IMR-90 (cell line): ENCODE data around the gene PIEZO2. TPM values are rescaled to one million over a fixed set of nuclear protein-coding genes. Genes with fewer than 3 reads are reported as not detected.

ENCODE experiments used
- ATAC-seq: fragments of 200-7000 bp; cut with Tn5 transposase; 2 replicates; pipeline ENCODE4 v1.9.1; 2020; ENCODE audit warnings: low read depth, mild to moderate bottlenecking, moderate library complexity
- BruUV-seq: library from RNA; stranded (reverse); fragments of 400-500 nt; replicated peaks from 2 replicates; lab custom pipeline; 2021; lab: Mats Ljungman, UMichigan
- CTCF ChIA-PET: fragments of 300-600 bp; formaldehyde crosslinking; extraction: SDS; loops from one replicate; lab custom pipeline; 2021; ENCODE audit warnings: antibody characterized with exemption; lab: Yijun Ruan, JAX
- POLR2A ChIA-PET: fragments of 300-600 bp; sonication (Branson Sonifier 250); formaldehyde crosslinking; loops from one replicate; lab custom pipeline; 2022; ENCODE audit warnings: antibody characterized with exemption; ENCODE audit not compliant: unreplicated experiment; lab: Charles Lee
- DNase-seq: peaks from one replicate; pipeline ENCODE4 v3.0.0; 2013
- H2AFZ ChIP-seq: replicated peaks from 2 replicates; pipeline ENCODE3; 2013; ENCODE audit warnings: low read length, mild to moderate bottlenecking; ENCODE audit not compliant: poor library complexity
- H2AK5ac ChIP-seq: 2 replicates; pipeline ENCODE4 v1.6.1; 2013; ENCODE audit warnings: low read depth, low read length, inconsistent platforms
- H2AK9ac ChIP-seq: replicated peaks from 2 replicates; pipeline ENCODE3; 2013; ENCODE audit warnings: mild to moderate bottlenecking, low read depth, low read length, moderate library complexity; ENCODE audit not compliant: poor library complexity
- H2BK120ac ChIP-seq: 2 replicates; pipeline ENCODE4 v1.6.1; 2013; ENCODE audit warnings: low read depth, low read length, inconsistent platforms
- H2BK15ac ChIP-seq: 3 replicates; pipeline ENCODE4 v1.6.1; 2013; ENCODE audit warnings: low read depth, low read length, inconsistent platforms
- H2BK20ac ChIP-seq: 2 replicates; pipeline ENCODE4 v1.6.1; 2013; ENCODE audit warnings: low read depth, mild to moderate bottlenecking, inconsistent platforms, low read length, moderate library complexity
- H2BK5ac ChIP-seq: 2 replicates; pipeline ENCODE4 v1.6.1; 2013; ENCODE audit warnings: mild to moderate bottlenecking, low read depth, low read length, inconsistent platforms; ENCODE audit not compliant: poor library complexity, severe bottlenecking
- H3K14ac ChIP-seq: replicated peaks from 2 replicates; pipeline ENCODE4 v1.6.1; 2013; ENCODE audit warnings: low read depth, low read length, inconsistent platforms
- H3K18ac ChIP-seq: 2 replicates; pipeline ENCODE4 v1.6.1; 2013; ENCODE audit warnings: low read depth, low read length, control low read depth
- H3K23ac ChIP-seq: 2 replicates; pipeline ENCODE4 v1.6.1; 2013; ENCODE audit warnings: low read depth, low read length, inconsistent platforms
- H3K27ac ChIP-seq: 2 replicates; pipeline ENCODE4 v1.5.1; 2013; ENCODE audit warnings: mild to moderate bottlenecking, control low read depth, low read length; ENCODE audit not compliant: insufficient read depth
- H3K27me3 ChIP-seq: 2 replicates; pipeline ENCODE4 v1.6.1; 2013; ENCODE audit warnings: low read length; ENCODE audit not compliant: control insufficient read depth, insufficient read depth
- H3K36me3 ChIP-seq: 2 replicates; pipeline ENCODE4 v1.6.1; 2013; ENCODE audit warnings: low read length, mixed read lengths; ENCODE audit not compliant: control insufficient read depth, insufficient read depth
- H3K4ac ChIP-seq: 2 replicates; pipeline ENCODE4 v1.6.1; 2013; ENCODE audit warnings: low read depth, low read length, inconsistent platforms
- H3K4me1 ChIP-seq: 2 replicates; pipeline ENCODE4 v1.6.1; 2013; ENCODE audit warnings: low read length, mixed read lengths; ENCODE audit not compliant: control insufficient read depth, insufficient read depth
- H3K4me2 ChIP-seq: 2 replicates; pipeline ENCODE4 v1.6.1; 2013; ENCODE audit warnings: low read depth, mild to moderate bottlenecking, control low read depth, low read length, moderate library complexity
- H3K4me3 ChIP-seq: 2 replicates; pipeline ENCODE4 v1.5.1; 2013; ENCODE audit warnings: low read depth, mild to moderate bottlenecking, control low read depth, low read length, moderate library complexity; ENCODE audit not compliant: insufficient read depth
- H3K56ac ChIP-seq: 2 replicates; pipeline ENCODE4 v1.6.1; 2013; ENCODE audit warnings: low read length, inconsistent platforms; ENCODE audit not compliant: insufficient read depth; ENCODE audit errors: extremely low read depth
- H3K79me1 ChIP-seq, 2 experiments: 2 replicates each; pipeline ENCODE4 v1.6.1; 2013; ENCODE audit warnings: low read length in 2 of 2, inconsistent platforms in 1 of 2, low read depth in 1 of 2
- H3K9ac ChIP-seq: 2 replicates; pipeline ENCODE4 v1.6.1; 2013; ENCODE audit warnings: low read depth, low read length, control low read depth
- H3K9me1 ChIP-seq: 2 replicates; pipeline ENCODE4 v1.6.1; 2013; ENCODE audit warnings: low read length, inconsistent platforms; ENCODE audit not compliant: insufficient read depth
- H3K9me3 ChIP-seq: 2 replicates; pipeline ENCODE4 v1.6.1; 2013; ENCODE audit warnings: low read length; ENCODE audit not compliant: control insufficient read depth, insufficient read depth
- H4K20me1 ChIP-seq: 2 replicates; pipeline ENCODE4 v1.6.1; 2013; ENCODE audit warnings: low read length, inconsistent platforms; ENCODE audit not compliant: insufficient read depth
- H4K5ac ChIP-seq: 2 replicates; pipeline ENCODE4 v1.6.1; 2013; ENCODE audit warnings: mild to moderate bottlenecking, low read depth, low read length, control low read depth
- H4K8ac ChIP-seq, 2 experiments: 2 replicates each; pipeline ENCODE4 v1.6.1; 2013; ENCODE audit warnings: low read depth in 2 of 2, low read length in 2 of 2, control low read depth in 1 of 2, inconsistent platforms in 1 of 2
- H4K91ac ChIP-seq: 2 replicates; pipeline ENCODE4 v1.6.1; 2013; ENCODE audit warnings: low read depth, low read length, inconsistent platforms; ENCODE audit not compliant: insufficient read depth
- ELK1 ChIP-seq: fragments of 150-350 bp; IDR thresholded peaks from 2 replicates; pipeline ENCODE4 v1.6.1; 2016; ENCODE audit warnings: low read depth, mild to moderate bottlenecking, low read length, moderate library complexity, borderline replicate concordance
- RCOR1 ChIP-seq: IDR thresholded peaks from 2 replicates; pipeline ENCODE4 v1.6.1; 2012; ENCODE audit warnings: mild to moderate bottlenecking, low read length, improper control_type of control experiment; ENCODE audit not compliant: insufficient replicate concordance
- dilution Hi-C: fragments of 300-500 bp; cut with HindIII; formaldehyde crosslinking; loops from one replicate; pipeline ENCODE4 v1.14.3; 2018; ENCODE audit warnings: low sequenced_read_pairs; ENCODE audit not compliant: unreplicated experiment
- in situ Hi-C: fragments of 300-500 bp; cut with MboI; formaldehyde crosslinking; loops from 3 replicates; pipeline ENCODE4 v1.14.3; 2019; ENCODE audit warnings: low sequenced_read_pairs, inconsistent platforms, mixed read lengths
- intact Hi-C: fragments of 100-400 bp; cut with micrococcal nuclease; formaldehyde crosslinking; loops from 2 replicates; pipeline ENCODE4 v1.10.0; 2022
- polyA plus RNA-seq, 3 experiments: library from polyadenylated mRNA; depleted of rRNA; stranded (reverse); fragments of >200 nt; gene quantifications; 2 replicates each; pipeline ENCODE4 v1.2.3, GENCODE V29; 2012; ENCODE audit warnings: low replicate concordance in 1 of 3
- total RNA-seq: library from RNA; depleted of rRNA; stranded (reverse); fragments of >200 nt; gene quantifications from 2 replicates; pipeline ENCODE4 v1.2.3, GENCODE V29; 2012

The PIEZO2 gene
- total and polyA plus RNA-seq, 2 of the 4 experiments (the other 2 are of a cell fraction), result 2.4 to 4.1 TPM

- Histone ChIP-seq H3K14ac (no peak overlapping the region), H2BK120ac (no peak overlapping the region), H3K27me3 (no peaks in the 10 kb centered on the region), H2AK9ac (no peak overlapping the region), H3K4me3 (no peak overlapping the region), H3K4ac (no peak overlapping the region), H2AK5ac (no peak overlapping the region), H4K8ac (no peak overlapping the region), H2BK15ac (no peak overlapping the region), H2BK5ac (no peak overlapping the region), H4K20me1 (no peaks in the 10 kb centered on the region), H3K9me1 (0 out of 2 replicates have a peak, but pooled peaks cover 2% of the 10 kb centered on the region), H3K4me2 (no peak overlapping the region), H3K36me3 (0 out of 2 replicates have a peak, but pooled peaks cover 3% of the 10 kb centered on the region), H3K9me3 (no peaks in the 10 kb centered on the region), H3K23ac (no peak overlapping the region), H3K4me1 (no peaks in the 10 kb centered on the region), H3K56ac (no peak overlapping the region), H4K91ac (no peak overlapping the region), H3K79me1 (no peaks in the 10 kb centered on the region), H2BK20ac (no peak overlapping the region), H3K18ac (no peak overlapping the region), H3K9ac (no peak overlapping the region), H3K27ac (no peak overlapping the region), H2AFZ (no peak overlapping the region), H4K5ac (no peak overlapping the region)
- ChIA-PET POLR2A (no interaction called here), CTCF (no interaction called here)
- DNase-seq (no peak), ATAC-seq (no peak)
- no TSS peak for BruUV-seq
- no peak for TF ChIP-seq RCOR1
- TF ChIP-seq ELK1, result no peak
- in situ Hi-C loops, result no loop called here
- dilution Hi-C loops, result no loop called here
- intact Hi-C loops, result no loop called here
These were observed 469.1 kb downstream of the PIEZO2 start for GRCh38 chr18:10680271-10680596.
